ENCODE measurements around the gene LDLRAP1.
"Not testable (repeated sequence)": the region's sequence is repeated elsewhere in the genome, so short reads cannot be mapped to it uniquely, and the experiment has no call there.

Gene LDLRAP1

DNA sequence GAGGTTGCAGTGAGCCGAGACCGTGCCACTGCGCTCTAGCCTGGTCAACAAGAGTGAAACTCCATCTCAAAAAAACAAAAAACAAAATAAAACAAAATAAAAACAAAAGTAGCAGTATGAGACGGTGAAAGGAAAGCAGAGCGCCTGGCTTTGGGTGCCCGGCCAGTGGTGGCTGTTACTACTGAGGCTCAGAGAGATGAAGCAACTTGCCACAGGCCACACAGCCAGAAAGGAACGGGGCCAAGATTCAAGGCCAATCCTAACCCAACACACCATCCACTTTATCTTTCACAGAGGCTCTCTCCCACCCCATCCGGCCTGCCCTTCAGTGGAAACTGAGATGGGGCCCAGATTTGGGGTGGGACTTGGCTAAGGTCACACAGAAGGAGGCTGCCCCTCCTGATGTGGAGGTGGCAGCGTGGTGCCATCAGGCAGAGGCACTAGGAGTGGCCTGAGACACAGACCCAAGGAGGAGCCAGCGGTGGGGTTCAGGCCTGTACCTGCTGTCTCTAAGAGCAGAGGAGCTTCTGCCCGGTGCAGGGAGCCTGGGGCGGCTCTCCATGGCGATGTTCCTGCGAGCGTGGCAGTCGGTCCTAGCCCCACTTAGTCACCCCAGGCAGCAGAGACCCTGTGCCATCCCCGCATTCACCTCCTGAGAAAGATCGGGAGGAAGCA lies 33.2 kb downstream of the LDLRAP1 start:
- DNase-seq (ENCODE audit: low read depth in 2 of 2), result no peak

DNA sequence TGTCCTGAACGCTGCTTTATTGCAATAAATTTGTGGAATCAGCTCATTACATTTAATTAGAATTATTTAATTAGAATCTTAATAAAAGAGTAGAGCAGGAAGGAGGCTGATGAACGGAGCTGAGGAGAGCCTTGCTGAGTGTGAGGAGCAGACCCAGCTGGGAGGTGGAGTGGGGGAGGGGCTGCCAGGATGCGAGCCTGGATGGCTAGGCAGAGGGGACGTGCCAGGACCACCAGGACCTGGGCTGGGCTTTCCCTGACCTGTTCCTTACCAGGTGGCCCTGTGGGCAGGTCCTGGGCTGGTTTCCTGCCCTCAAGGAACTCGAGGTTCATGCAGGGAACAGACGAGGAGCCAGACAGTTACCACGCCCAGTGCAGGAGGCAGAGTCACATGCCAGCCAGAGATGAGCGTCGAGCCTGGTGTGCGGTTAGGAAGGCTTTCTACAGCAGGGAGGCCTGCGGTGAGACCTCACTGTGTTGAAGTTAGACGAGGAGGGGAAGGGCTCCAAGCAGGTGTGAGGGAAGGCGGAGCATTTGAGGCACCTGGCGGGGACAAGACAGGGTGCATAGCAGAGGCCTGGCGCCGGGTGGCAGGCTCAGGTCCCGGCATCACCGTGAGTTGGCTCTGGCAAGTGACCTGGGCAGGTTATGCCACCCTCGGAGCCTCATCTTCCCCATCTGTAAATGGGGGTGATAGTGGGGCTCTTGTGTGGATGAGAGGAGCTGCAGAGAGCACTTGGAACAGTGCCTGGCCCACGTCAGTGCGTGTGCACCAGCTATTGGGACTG lies 33.9 kb downstream of the LDLRAP1 start:
- DNase-seq (ENCODE audit: low read depth in 2 of 2), result no peak

DNA sequence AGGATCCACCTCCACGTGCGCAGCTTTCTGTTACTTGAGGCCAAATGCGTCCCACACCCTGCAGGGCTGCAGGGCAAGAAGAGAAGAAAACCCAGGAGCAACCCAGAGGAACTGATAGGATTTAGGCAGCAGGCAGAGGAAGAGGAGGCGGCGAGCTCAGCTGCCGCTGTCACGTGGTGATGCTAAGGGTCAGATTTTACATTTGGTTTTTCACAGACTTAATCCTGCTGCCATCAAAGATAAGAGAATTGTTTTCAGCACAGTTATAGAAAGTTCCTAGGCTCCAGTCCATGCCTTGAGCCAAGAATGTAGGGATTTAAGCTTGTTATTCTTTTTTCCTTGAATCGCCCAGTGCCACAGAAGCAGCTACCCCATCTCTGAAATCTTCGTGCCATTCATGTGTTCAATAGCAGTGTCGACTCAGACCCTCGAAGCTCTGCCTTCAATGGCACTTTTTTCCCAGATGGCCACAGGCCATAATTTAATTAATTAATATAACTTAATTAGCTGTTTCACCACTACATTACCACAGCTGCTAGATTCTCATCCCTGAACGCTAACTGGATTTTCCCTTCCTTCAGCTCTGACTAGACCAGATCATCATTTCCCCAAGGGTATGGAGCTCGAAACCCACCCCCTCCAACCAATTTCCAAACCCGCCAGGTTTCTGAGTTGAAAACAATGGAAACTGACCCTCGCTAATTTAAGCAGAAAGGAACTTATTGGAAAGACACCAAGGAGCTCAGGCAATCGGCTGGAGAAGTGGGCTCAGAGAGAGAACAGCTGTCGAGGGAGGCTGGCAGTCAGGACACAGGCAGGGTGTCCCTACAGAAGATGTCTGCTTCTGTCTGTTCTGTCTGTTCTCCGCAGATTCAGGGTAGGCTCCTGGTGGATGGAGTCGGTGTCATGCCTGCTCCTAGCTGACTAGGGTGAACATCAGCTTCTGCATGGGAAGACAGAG lies 36.2 kb downstream of the LDLRAP1 start:
- no peak for DNase-seq (ENCODE audit: low read depth in 2 of 2)

DNA sequence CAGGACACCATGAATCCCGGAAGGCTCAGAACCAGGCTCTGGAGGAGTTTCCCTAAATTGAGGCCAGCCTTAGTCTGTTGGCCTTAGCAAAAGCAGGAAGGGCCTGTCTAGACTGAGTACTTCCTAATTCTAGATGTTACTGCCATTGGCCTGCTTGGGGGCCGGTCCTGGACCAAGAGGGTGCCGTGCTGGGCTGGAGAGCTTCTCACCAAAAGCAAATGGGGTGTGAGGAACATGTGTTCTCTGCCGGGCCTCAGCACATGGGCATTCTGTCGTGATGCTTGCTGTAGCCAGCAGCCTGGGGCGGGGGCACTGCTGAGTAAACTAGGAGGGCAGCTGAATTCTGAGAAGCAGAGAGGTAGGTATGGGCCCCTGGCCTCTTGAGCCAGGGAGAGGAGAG lies 37.5 kb downstream of the LDLRAP1 start:
- DNase-seq (ENCODE audit: low read depth in 2 of 2), result no peak

DNA sequence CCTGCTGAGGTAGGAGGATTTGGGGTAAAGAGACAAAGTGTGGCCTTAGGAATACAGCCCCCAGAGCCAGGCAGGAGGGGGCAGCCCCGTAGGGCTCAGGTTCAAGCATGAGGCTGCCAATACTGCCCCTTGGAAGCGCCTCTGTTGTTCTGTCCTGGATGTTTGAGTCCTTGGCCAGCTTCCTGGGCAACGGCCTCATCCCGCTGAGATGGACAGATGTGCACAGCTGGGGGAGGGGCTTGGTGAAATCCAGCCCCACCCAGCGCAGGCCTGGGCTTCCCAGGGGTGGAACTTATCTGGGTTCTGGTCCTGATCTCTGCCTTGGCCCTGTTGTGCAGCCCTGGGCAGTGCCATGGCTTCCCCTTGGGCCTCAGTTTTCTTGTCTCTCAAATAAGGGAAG lies 38.4 kb downstream of the LDLRAP1 start:
- DNase-seq (ENCODE audit: low read depth in 2 of 2), result no peak

- DNase-seq (ENCODE audit: low read depth in 2 of 2), result no peak
Observed at GRCh38 chr1:25583519-25584370, 40.3 kb downstream of the LDLRAP1 start.

DNA sequence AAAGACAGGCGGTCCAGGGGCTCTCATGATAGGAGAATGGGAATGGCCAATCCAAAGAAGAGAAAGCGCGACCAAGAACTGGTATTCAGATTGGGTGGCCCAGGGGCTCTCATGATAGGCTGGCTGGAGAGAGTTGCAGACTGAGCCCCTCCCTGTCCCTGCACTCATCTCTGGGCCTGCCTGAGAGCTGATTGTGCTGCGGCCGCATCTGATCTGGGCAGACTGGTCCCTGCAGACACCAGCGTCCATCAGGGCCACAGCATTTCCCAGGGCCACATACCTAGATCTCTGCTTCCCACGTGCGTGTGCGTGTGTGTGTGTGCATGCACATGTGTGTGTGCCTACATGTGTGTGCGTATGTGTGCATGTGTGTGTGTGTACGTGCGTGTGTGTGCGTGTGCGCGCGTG lies 42.8 kb downstream of the LDLRAP1 start:
- DNase-seq (ENCODE audit: low read depth in 2 of 2), result no peak

DNA sequence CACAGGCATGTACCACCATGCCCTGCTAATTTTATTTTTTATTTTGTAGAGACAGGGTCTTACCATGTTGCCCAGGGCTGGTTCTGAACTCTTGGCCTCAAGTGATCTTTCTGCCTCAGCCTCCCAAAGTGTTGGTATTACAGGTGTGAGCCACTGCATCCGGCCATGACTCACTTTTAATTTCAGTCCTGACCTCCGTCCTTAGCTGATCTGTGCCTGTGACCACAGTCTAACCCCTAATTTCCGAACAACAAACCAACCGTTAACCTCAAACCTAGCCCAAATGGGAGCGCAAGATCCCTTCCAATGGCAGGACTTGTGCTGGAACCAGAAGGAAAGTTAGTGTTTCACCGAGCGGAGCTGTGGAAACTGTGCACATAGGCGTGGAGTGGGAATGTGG lies 43.9 kb downstream of the LDLRAP1 start:
- DNase-seq (ENCODE audit: low read depth in 2 of 2), result no peak

- DNase-seq (ENCODE audit: low read depth in 2 of 2), result not testable (repeated sequence)
Observed at GRCh38 chr1:25588224-25588623, 44.8 kb downstream of the LDLRAP1 start.

DNA sequence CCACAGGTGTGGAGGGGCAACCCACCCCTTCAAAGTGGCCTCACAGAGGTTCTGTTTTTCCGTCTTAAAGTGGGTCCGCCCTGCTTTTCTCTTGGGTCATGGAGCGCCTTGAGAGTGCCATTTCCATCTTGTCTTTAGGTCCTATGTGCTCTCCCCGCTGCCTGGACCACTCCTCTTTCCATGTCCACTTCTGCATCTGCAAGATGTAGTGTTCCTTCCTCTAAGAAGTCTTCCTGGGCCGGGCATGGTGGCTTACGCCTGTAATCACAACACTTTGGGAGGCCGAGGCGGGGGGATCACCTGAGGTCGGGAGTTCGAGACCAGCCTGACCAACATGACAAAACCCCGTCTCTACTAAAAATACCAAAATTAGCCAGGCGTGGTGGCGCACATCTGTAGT lies 45.4 kb downstream of the LDLRAP1 start:
- not testable (repeated sequence) for DNase-seq (ENCODE audit: low read depth in 2 of 2)

GRCh38 chr1:25590096-25590824 lies 46.9 kb downstream of the LDLRAP1 start:
- DNase-seq (ENCODE audit: low read depth in 2 of 2), result no peak

DNA sequence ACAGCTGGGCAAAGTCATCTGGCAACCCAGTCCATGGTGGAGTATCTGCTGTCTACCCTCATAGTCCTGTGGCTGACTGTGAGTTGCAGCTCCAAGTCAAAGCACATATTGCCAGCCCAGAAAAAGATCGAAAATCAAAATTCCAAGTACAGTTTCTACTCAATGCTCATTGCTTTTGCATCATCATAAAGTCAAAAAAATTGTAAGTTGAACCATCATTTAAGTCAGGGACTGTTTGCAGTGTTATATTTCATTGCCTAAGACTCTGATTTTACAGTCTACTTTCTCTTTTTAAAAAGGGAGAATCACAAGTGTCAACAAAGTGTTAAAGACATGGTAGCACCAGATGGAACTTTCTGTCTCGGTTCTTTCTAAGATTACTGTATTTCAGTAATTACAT lies 50.5 kb downstream of the LDLRAP1 start:
- no peak for DNase-seq (ENCODE audit: low read depth in 2 of 2)

GRCh38 chr1:25594971-25595370 lies 51.6 kb downstream of the LDLRAP1 start:
- no peak for DNase-seq (ENCODE audit: low read depth in 2 of 2)

DNA sequence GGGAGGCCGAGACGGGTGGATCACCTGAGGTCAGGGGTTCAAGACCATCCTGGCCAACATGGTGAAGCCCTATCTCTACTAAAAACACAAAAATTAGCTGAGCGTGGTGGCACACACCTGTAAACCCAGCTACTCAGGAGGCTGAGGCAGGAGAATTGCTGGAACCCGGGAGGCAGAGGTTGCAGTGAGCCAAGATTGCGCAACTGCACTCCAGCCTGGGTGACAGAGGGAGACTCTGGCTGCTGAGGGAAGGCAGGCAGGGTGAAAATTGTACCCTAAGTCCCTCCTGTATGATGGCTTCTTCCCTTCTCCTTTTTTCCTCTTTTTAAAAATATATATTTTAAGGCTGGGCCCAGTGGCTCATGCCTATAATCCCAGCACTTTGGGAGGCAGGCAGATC lies 53.2 kb downstream of the LDLRAP1 start:
- not testable (repeated sequence) for DNase-seq (ENCODE audit: low read depth in 2 of 2)

DNA sequence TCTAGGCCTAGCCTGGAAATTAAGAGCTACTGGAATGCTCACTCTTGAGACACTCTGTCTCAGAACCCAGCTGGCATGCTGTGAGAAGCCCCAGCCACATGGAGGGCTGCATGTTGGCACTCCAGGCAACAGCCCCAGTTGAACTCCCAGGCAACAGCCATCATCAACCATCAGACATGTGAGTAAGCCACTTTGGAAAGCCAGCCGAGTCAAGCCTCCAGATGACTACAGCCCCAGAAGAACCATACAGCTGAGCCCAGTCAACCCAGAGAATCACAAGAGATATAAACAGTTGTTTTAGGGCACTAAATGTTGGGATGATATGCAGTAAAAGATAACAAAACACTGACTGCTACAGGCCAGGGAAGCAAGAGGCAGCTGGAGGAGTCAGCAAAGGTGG lies 55.5 kb downstream of the LDLRAP1 start:
- DNase-seq (ENCODE audit: low read depth in 2 of 2), result no peak

DNA sequence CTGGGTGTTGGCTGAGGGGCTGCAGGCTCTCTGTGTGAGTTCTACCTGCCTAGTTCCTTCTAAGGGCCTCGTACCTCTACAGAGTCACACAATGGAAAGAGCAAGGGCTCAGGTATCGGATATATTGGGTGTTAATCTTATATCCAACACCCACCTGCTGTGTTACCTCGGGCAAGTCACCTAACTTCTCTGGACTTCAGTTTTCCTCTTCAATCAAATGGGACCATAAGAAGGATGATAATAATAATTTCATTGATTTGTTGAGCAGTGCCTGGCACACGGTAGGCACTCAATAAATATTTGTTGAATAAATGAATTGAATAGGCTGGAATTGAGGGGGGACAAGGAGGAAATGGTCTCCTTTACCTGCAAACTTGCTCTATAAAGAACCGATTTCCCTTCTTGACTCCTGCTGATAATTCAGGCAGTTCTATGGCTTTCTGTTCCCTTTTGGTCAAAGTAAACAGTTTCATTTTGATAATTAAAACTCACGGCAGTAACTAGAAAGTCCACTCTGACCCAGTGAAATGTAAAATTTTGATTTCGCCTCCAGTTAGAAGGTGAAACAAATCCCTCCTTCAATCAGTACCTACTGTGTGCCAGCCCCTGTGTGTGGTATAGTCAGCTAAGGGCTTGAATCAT lies 56.7 kb downstream of the LDLRAP1 start:
- DNase-seq (ENCODE audit: low read depth in 2 of 2), result no peak

GRCh38 chr1:25600971-25601699 lies 57.7 kb downstream of the LDLRAP1 start:
- not testable (repeated sequence) for DNase-seq (ENCODE audit: low read depth in 2 of 2)

GRCh38 chr1:25603779-25604538 lies 60.6 kb downstream of the LDLRAP1 start:
- not testable (repeated sequence) for DNase-seq (ENCODE audit: low read depth in 2 of 2)

DNA sequence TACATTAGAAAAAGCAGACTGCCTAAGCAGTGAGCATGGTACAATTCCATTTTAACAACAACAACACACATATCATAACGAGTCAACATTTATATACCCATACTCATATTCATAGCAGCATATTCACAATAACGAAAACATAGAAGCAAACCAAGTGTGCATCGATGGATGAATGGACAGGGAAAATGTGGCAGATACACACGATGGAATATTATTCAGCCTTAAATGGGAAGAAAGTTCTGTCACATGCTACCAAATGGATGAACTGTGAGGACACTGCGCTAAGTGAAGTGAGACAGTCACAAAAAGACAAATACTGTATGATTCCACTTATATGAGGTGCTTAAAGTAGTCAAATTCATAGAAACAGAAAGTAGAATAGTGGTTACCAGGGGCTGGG lies 63.7 kb downstream of the LDLRAP1 start:
- DNase-seq (ENCODE audit: low read depth in 2 of 2), result no peak

All from stimulated activated CD4-positive, alpha-beta T cell treated with anti-CD3 and anti-CD28 coated beads, Interleukin-15, amount 100 ng/mL, for 48 hours (primary cell).